ENCODE results near the gene PPP1R12C.

DNA sequence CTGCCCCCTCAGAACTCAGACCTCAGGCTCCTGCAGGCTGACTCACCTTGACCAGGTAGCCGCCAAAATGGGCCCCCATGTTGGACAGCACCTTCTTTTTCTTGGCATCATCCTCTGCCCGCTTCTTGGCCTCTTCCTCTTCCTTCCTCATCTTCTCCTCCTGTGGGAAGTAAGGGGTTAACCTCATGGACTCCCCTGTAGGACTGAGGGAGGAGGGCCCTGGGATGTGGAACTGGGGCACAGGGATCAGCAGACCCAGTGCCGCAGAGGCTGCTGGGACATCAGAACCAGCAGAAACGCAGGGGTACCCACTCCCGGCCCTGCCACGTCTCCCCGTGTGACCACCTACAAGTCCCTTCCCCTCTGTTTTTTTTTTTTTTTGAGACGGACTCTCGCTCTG is 20.5 kb upstream of the PPP1R12C start:
- TF ChIP-seq CTCF (IDR thresholded peaks at IDR 0.05 in 4 of 5, conservative IDR thresholded peaks at IDR 0.05 in 1 of 5) (no peak), POLR2A (IDR thresholded peaks at IDR 0.05) (no peak)

All from gastrocnemius medialis (tissue), 4 donors.